Activated CD8-positive, alpha-beta memory T cell treated with anti-CD3 and anti-CD28 coated beads, Interleukin-2, amount 50 U/mL, for 1 hour (primary cell): Measurements from ENCODE around the gene SIGLEC6.
A peak's percentile ranks its signal among the peaks of the same experiment; 100 is the strongest.

Source experiments
- DNase-seq: peaks from one replicate; pipeline ENCODE4 v3.0.0-alpha.2; 2020; ENCODE audit errors: extremely low read depth

The SIGLEC6 gene

GRCh38 chr19:51476164-51476563 is 55.3 kb downstream of the SIGLEC6 start:
- DNase-seq: no peak

- DNase-seq: peak; percentile 62
Observed at GRCh38 chr19:51473009-51473707, 58.3 kb downstream of the SIGLEC6 start.

- no peak for DNase-seq
Observed at GRCh38 chr19:51472607-51473006, 58.9 kb downstream of the SIGLEC6 start.

- DNase-seq: no peak
Observed at GRCh38 chr19:51471527-51471926, 59.9 kb downstream of the SIGLEC6 start.

- DNase-seq: no peak
Observed at GRCh38 chr19:51470966-51471365, 60.5 kb downstream of the SIGLEC6 start.

GRCh38 chr19:51469629-51470028 is 61.8 kb downstream of the SIGLEC6 start:
- no peak for DNase-seq

GRCh38 chr19:51469162-51469561 is 62.3 kb downstream of the SIGLEC6 start:
- DNase-seq: no peak

- no peak for DNase-seq
Observed at GRCh38 chr19:51468545-51468920, 62.9 kb downstream of the SIGLEC6 start.

GRCh38 chr19:51467864-51468544 is 63.5 kb downstream of the SIGLEC6 start:
- DNase-seq: no peak
